Caco-2 (cell line): Measurements from ENCODE around the gene CLHC1. TPM values are rescaled to one million over a fixed set of nuclear protein-coding genes. Genes with fewer than 3 reads are reported as not detected.

ENCODE experiments used
- BruUV-seq: library from RNA; stranded (reverse); fragments of 400-500 nt; replicated peaks from 2 replicates; lab custom pipeline; 2021; lab: Mats Ljungman, UMichigan
- CTCF ChIA-PET: fragments of 300-600 bp; sonication (Branson Sonifier 250); formaldehyde crosslinking; loops from one replicate; lab custom pipeline; 2022; ENCODE audit warnings: antibody characterized with exemption; lab: Charles Lee
- POLR2A ChIA-PET: fragments of 300-600 bp; sonication (Branson Sonifier 250); formaldehyde crosslinking; loops from one replicate; lab custom pipeline; 2022; ENCODE audit warnings: antibody characterized with exemption; lab: Charles Lee
- DNase-seq, 2 experiments: peaks; one replicate each; pipeline versions ENCODE4 v3.0.0 to v3.0.0-alpha.2; 2020 to 2022
- H3K27me3 ChIP-seq: replicated peaks from 2 replicates; pipeline ENCODE4 v1.6.0; 2011; ENCODE audit warnings: low read length; ENCODE audit not compliant: control insufficient read depth, insufficient read depth
- H3K36me3 ChIP-seq: 2 replicates; pipeline ENCODE4 v1.5.1; 2011; ENCODE audit warnings: low read length; ENCODE audit not compliant: control insufficient read depth, insufficient read depth
- H3K4me1 ChIP-seq: fragments of 250-450 bp; sonication (Bioruptor Pico); 2 replicates; pipeline ENCODE4 v1.5.1; 2020; ENCODE audit warnings: mild to moderate bottlenecking
- H3K4me3 ChIP-seq: 2 replicates; pipeline ENCODE4 v1.5.1; 2011; ENCODE audit warnings: low read depth, mild to moderate bottlenecking, control low read depth, low read length
- H3K9me3 ChIP-seq: fragments of 250-450 bp; sonication (Bioruptor Pico); 2 replicates; pipeline ENCODE4 v1.5.1; 2020; ENCODE audit warnings: mild to moderate bottlenecking, moderate library complexity
- H3K27ac Mint-ChIP-seq: one replicate; pipeline ENCODE4 v1.8.0; 2022; ENCODE audit warnings: mixed read lengths; ENCODE audit not compliant: unreplicated experiment
- H3K27me3 Mint-ChIP-seq: one replicate; pipeline ENCODE4 v1.8.0; 2022; ENCODE audit warnings: mixed read lengths; ENCODE audit not compliant: insufficient read depth, unreplicated experiment
- H3K36me3 Mint-ChIP-seq: one replicate; pipeline ENCODE4 v1.8.0; 2022; ENCODE audit warnings: mild to moderate bottlenecking, mixed read lengths; ENCODE audit not compliant: insufficient read depth, unreplicated experiment
- H3K4me1 Mint-ChIP-seq: one replicate; pipeline ENCODE4 v1.8.0; 2022; ENCODE audit warnings: low read depth, mixed read lengths; ENCODE audit not compliant: unreplicated experiment
- H3K4me3 Mint-ChIP-seq: one replicate; pipeline ENCODE4 v1.8.0; 2022; ENCODE audit warnings: mild to moderate bottlenecking, moderate library complexity, mixed read lengths; ENCODE audit not compliant: unreplicated experiment
- H3K9me3 Mint-ChIP-seq: one replicate; pipeline ENCODE4 v1.8.0; 2022; ENCODE audit warnings: mixed read lengths; ENCODE audit not compliant: unreplicated experiment
- CTCF ChIP-seq, 2 experiments: fragments of 200-600 bp in 1 of 2; IDR thresholded peaks; 1 replicate in 1 of 2; 2 replicates in 1 of 2; pipeline versions ENCODE4 v1.5.1 to v1.8.0; 2011 to 2022; ENCODE audit warnings: antibody characterized with exemption in 1 of 2, control low read depth in 1 of 2, inconsistent platforms in 1 of 2, low read depth in 1 of 2, low read length in 1 of 2, mild to moderate bottlenecking in 1 of 2, moderate library complexity in 1 of 2; ENCODE audit not compliant: insufficient read depth in 1 of 2, severe bottlenecking in 1 of 2, unreplicated experiment in 1 of 2
- intact Hi-C: fragments of 100-400 bp; cut with micrococcal nuclease; formaldehyde crosslinking; loops from one replicate; pipeline ENCODE4 v1.10.0; 2022; ENCODE audit not compliant: unreplicated experiment
- total RNA-seq: library from RNA; stranded (reverse); gene quantifications from 2 replicates; pipeline ENCODE4 v1.2.3, GENCODE V29; 2022

Gene CLHC1
- total RNA-seq, 1 experiment from 2014 or later: 13.4 TPM

- H3K27me3 Mint-ChIP-seq: no peaks in the 10 kb centered on the region
- no peaks in the 10 kb centered on the region for H3K9me3 Mint-ChIP-seq
- peaks cover 17% of the 10 kb centered on the region for H3K4me1 Mint-ChIP-seq
- TF ChIP-seq CTCF (IDR thresholded peaks at IDR 0.05; ENCODE audit: insufficient read depth in 1 of 2, low read depth in 1 of 2, low read length in 1 of 2, severe bottlenecking in 1 of 2, unreplicated experiment in 1 of 2): peak; percentile 68 to 73
- peak in 1 of 2 experiments; percentile 61 for DNase-seq
- H3K9me3 ChIP-seq: no peaks in the 10 kb centered on the region
- no peak overlapping the region for H3K27ac Mint-ChIP-seq
- ChIA-PET CTCF (interaction anchor here (0.6 to 3.7 kb wide), 6 partner anchors 9 to 269 kb away, joined by 3 to 14 read pairs (median 6); partner anchors contain the start of gene RTN4), POLR2A (no interaction called here)
- no peak overlapping the region for H3K4me3 Mint-ChIP-seq
- intact Hi-C loops: loop anchor here (1.0 to 2.0 kb wide), 6 partner anchors 10 to 268 kb away; partner anchors contain the start of gene RTN4
- peaks cover 14% of the 10 kb centered on the region for H3K4me1 ChIP-seq
- no peaks in the 10 kb centered on the region for H3K36me3 Mint-ChIP-seq
- H3K4me3 ChIP-seq: no peak overlapping the region
- H3K27me3 ChIP-seq: no peaks in the 10 kb centered on the region
- no peaks in the 10 kb centered on the region for H3K36me3 ChIP-seq
- no TSS peak for BruUV-seq
Measured at GRCh38 chr2:55168221-55169154, 63.6 kb downstream of the CLHC1 start.

- POLR2A ChIA-PET: no interaction called here
- no TSS peak for BruUV-seq
- Mint-ChIP-seq H3K36me3 (no peaks in the 10 kb centered on the region), H3K27me3 (no peaks in the 10 kb centered on the region), H3K27ac (no peak overlapping the region), H3K4me3 (no peak overlapping the region), H3K9me3 (no peaks in the 10 kb centered on the region), H3K4me1 (peaks cover 32% of the 10 kb centered on the region)
- Histone ChIP-seq H3K4me1 (peaks cover 19% of the 10 kb centered on the region), H3K27me3 (no peaks in the 10 kb centered on the region), H3K9me3 (no peaks in the 10 kb centered on the region), H3K36me3 (no peaks in the 10 kb centered on the region), H3K4me3 (no peak overlapping the region)
- no peak for DNase-seq
- CTCF ChIA-PET: interaction anchor here (1.1 to 3.7 kb wide), 2 partner anchors 10 to 266 kb away, joined by 4 to 14 read pairs; no protein-coding TSS in a partner anchor
- intact Hi-C loops: no loop called here
- TF ChIP-seq CTCF (IDR thresholded peaks at IDR 0.05; ENCODE audit: insufficient read depth in 1 of 2, low read depth in 1 of 2, low read length in 1 of 2, severe bottlenecking in 1 of 2, unreplicated experiment in 1 of 2): no peak
Measured at GRCh38 chr2:55165626-55166025, 66.5 kb downstream of the CLHC1 start.
